Activated CD4-positive, CD25-positive, alpha-beta regulatory T cell treated with anti-CD3 and anti-CD28 coated beads, Interleukin-2, amount 50 U/mL, for 72 hours (primary cell): ENCODE measurements around the gene CD300A.

Experiments
- DNase-seq: peaks from one replicate; pipeline ENCODE4 v3.0.0; 2021

The CD300A gene

GRCh38 chr17:74522381-74523105, 56.1 kb downstream of the CD300A start:
- DNase-seq: peak; percentile 15

GRCh38 chr17:74523308-74523707, 56.9 kb downstream of the CD300A start:
- peak; percentile 12 for DNase-seq

DNA sequence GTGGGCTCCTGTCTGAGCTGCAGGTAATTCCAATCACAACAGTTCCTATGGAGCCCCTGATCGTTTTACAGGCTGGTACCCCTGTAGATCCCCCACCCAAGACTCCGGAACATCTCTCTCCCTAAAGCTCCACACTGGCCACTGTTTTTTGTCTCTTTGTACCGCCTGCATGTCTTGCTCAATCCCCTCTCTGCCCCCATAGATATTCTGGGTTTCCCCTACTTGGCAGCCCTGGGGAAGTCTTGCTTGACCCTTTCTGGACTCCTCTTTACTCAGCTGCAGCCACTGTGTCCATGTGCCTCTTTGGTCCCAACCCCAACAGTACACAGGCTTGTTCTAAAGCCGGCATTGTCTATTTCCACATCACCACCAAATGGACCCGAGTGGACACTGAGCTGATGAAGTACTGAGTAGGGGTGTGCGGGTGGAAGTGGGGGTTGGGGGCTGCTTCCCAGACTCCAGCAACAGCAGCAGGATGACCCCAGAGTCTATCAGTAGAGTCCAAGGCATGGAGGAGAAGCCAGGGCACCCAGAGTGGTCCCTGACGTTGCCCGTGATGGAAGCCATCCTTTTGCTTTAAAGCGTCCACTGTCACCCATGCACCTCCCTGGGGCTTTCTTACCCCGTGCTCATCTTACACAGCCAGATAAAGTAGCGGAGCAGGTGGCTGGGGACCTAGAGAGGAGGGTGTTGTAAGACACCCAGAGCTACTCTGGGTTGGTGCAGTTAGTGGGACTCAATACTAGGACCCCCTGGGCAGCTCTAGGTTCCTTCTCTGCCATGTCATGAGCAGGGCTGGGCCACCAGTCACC, 58.4 kb downstream of the CD300A start:
- no peak for DNase-seq

- no peak for DNase-seq
Measured at GRCh38 chr17:74525465-74525725, 59.0 kb downstream of the CD300A start.

DNA sequence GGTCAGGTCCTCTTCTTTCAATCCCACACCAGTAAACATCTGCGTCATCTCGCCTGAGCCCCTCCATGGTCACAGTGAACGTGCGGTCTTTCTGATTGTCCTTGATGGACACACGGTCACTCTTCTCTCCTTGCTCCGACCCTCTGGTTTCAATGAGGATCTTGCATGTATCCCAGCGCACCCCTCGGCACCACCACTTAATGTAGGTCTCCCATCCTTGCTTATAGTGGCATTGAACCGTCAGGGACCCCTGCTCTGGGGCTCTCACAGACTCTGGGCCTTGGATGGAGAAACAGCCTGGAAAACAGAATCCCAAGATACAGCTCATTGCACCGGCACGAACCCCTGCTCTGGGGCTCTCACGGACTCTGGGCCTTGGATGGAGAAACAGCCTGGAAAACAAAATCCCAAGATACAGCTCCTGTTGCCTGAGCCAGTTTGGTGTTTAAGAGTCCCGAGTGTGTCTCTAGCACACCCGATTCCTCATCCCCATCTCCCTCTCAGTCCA, 59.4 kb downstream of the CD300A start:
- peak; percentile 19 for DNase-seq

DNA sequence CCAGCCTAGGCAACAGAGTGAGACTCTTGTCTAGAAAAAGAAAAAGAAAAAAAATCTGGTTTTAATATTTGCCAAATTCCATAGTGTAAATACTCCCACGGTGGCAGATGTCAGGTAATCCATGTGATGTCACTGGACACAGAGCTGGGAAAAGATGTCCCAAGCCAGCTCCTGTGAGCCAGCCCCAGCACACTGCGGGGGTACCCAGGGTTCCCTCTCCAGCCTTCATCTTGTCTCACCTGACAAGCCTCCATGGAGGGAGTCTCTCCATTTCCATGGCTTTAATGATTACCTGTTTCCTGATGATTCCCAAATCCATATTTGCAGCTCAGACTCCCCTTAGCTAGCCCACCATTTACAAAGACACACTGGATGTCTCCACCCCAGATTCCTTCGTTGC, 60.2 kb downstream of the CD300A start:
- DNase-seq: no peak

- DNase-seq: no peak
Measured at GRCh38 chr17:74527081-74527480, 60.6 kb downstream of the CD300A start.

DNA sequence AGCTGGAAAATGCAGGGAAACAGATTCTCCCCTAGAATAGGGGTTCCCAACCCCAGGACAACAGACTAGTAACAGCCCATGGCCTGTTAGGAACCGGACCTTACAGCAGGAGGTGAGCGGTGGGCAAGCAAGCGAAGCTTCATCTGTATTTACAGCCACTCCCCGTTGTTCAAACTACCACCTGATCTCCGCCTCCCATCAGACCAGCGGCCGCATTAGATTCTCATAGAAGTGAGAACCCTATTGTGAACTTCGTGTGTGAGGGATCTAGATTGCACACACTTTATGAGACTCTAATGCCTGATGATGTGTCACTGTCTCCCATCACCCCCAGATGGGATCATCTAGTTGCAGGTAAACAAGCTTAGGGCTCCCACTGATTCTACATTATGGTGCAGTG, 61.3 kb downstream of the CD300A start:
- DNase-seq: peak; percentile 12

- peak; percentile 13 for DNase-seq
Measured at GRCh38 chr17:74528491-74529199, 62.2 kb downstream of the CD300A start.

DNA sequence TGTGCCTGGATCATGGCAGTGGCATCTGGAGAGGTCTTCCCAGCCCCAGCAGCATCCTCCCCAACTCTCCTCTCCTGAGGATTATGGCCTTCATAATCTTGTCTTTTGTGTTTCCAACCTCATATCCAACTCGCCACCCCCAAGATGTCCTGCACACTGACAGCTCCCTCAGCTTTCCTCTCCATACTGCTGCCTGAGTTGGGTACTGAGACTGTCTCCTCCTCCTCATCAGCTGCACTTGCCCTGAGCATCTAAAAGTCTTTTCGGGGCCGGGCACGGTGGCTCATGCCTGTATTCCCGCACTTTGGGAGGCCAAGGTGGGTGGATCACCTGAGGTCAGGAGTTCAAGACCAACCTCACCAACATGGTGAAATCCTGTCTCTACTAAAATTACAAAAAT, 62.8 kb downstream of the CD300A start:
- peak; percentile 7 for DNase-seq

DNA sequence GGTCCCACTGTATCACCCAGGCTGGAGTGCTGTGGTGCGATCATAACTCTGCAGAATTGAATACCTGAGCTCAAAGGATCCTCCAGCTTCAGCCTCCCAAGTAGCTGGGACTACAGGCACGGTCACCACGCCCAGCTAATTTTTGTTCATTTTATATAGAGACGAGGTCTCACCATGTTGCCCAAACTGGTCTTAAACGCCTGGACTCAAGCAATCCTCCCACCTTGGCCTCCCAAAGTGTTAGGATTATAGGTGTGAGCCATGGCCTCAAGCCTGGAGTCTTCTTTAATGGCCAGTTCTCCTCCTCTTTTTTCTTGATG, 64.4 kb downstream of the CD300A start:
- no peak for DNase-seq

DNA sequence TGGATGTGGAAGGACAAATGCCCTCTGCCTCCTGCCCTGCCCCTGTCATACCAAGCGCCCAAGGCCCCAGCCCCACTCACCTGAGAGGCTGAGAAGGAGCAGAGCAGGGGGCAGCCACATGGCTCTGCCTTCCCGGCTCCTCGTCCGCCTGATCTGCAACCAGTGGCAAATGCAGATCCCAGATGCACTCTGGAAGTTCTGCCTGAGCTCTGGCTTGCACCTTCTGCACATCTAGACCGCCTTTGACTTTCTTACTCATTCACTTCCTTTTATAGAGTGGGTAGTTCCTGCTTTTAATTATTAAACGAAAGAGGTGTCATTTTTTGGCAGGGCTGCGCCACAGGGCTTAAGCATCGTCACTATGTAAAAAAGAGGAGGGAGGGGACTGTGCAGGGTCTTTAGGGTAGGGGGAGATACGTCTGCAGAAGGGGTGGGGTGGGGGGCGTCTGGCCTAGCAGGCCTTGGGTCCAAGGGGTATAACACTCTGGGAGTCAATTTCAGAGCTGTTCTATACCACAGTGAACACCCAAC, 64.9 kb downstream of the CD300A start, which contains the start of gene CD300LB:
CD300LB (minus strand) TSS at position 245 of the 531 bp plus-strand sequence; CDS start at position 120, 125 bp downstream.
- DNase-seq: no peak

DNA sequence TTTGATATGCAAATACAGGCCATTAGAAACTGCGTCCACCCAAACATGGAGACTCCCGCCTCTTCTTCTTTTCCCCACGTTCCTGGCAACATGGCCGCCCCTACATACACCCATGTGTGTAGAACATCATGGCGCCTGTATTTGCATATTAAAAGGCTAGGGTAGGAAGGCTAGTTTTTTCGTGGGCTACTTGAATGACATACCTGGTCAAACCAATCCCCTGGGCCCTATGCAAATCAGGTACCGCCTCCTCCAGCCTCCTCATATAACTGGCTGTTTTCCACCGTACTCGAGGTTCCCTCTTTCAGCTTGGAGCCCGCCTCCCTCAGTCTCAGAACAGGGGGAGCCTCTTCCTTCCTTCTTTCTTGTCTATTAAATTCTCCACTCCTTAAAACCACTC, 65.7 kb downstream of the CD300A start:
- DNase-seq: peak; percentile 25
